Coronary artery (tissue), 2 donors: ENCODE measurements around the gene MTM1.

Experiments used
- DNase-seq: peaks from one replicate; pipeline ENCODE4 v3.0.0-alpha.2; 2017; ENCODE audit warnings: low spot score
- H3K27ac ChIP-seq, 2 donors: fragments of 200-600 bp; sonication (generic); one replicate each; pipeline ENCODE4 v1.5.1; 2016 to 2019
- H3K4me3 ChIP-seq: fragments of 200-600 bp; sonication (generic); 2 replicates; pipeline ENCODE4 v1.5.1; 2016; ENCODE audit warnings: mild to moderate bottlenecking, moderate library complexity
- CTCF ChIP-seq: fragments of 200-600 bp; sonication (generic); IDR thresholded peaks from one replicate; pipeline ENCODE4 v1.5.1; 2019; ENCODE audit warnings: antibody characterized with exemption

The MTM1 gene

GRCh38 chrX:150530821-150531220, 37.6 kb upstream of the MTM1 start:
- no peak for DNase-seq
- H3K27ac ChIP-seq = no peak overlapping the region
- no peak for TF ChIP-seq CTCF
- no peak overlapping the region for H3K4me3 ChIP-seq

GRCh38 chrX:150531467-150531866, 37.0 kb upstream of the MTM1 start:
- Histone ChIP-seq H3K4me3 (no peak overlapping the region), H3K27ac (peak overlapping the region; percentile 30 to 33)
- no peak for DNase-seq
- TF ChIP-seq CTCF = no peak

GRCh38 chrX:150533863-150534262, 34.6 kb upstream of the MTM1 start:
- H3K4me3 ChIP-seq = no peak overlapping the region
- TF ChIP-seq CTCF = no peak
- no peak for DNase-seq
- no peak overlapping the region for H3K27ac ChIP-seq

GRCh38 chrX:150536455-150537116, 31.8 kb upstream of the MTM1 start:
- no peak overlapping the region for H3K4me3 ChIP-seq
- no peak for DNase-seq
- no peak overlapping the region for H3K27ac ChIP-seq
- no peak for TF ChIP-seq CTCF

GRCh38 chrX:150537851-150538250, 30.6 kb upstream of the MTM1 start:
- TF ChIP-seq CTCF = no peak
- no peak overlapping the region for H3K27ac ChIP-seq
- no peak for DNase-seq
- H3K4me3 ChIP-seq = no peak overlapping the region

- no peak for DNase-seq
- Histone ChIP-seq H3K4me3 (no peak overlapping the region), H3K27ac (no peak overlapping the region)
- TF ChIP-seq CTCF = no peak
Measured at GRCh38 chrX:150540965-150541364, 27.5 kb upstream of the MTM1 start.

- DNase-seq = no peak
- H3K4me3 ChIP-seq = no peak overlapping the region
- no peak overlapping the region for H3K27ac ChIP-seq
- TF ChIP-seq CTCF = no peak
Measured at GRCh38 chrX:150542846-150543229, 25.6 kb upstream of the MTM1 start.
